ENCODE measurements around the gene ATP2B1.

The ATP2B1 gene

DNA sequence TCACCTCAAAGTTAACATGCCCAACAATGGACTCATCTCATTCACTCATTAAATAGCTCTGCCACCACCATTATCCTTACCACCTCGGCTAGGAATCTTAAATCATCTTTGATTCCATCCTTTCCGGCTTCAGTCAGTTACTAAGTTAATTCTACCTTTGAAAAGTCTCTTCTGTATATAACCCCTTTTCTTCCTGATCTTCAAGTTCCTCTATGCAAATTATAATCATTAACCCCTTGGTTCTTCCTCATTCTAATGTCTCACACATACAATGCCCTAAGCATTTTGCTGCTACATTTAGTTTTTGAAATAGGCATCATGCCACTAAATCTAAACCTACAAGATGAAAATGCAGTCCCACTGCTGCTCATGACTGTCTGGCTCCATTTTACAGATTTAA is 51.6 kb downstream of the ATP2B1 start:
- Histone ChIP-seq H3K27me3 (ENCODE audit: insufficient read depth, poor library complexity, severe bottlenecking) (no peaks in the 10 kb centered on the region), H3K9me3 (ENCODE audit: severe bottlenecking) (no peaks in the 10 kb centered on the region), H3K36me3 (ENCODE audit: low read depth) (peaks cover 31% of the 10 kb centered on the region), H3K4me3 (ENCODE audit: severe bottlenecking) (no peak overlapping the region), H3K27ac (ENCODE audit: poor library complexity, severe bottlenecking) (no peak overlapping the region), H3K4me1 (ENCODE audit: insufficient read depth, poor library complexity, severe bottlenecking) (no peaks in the 10 kb centered on the region)
- no peak for ATAC-seq (ENCODE audit: low read depth)
- no peak for DNase-seq (ENCODE audit: low spot score)
- no peak for TF ChIP-seq CTCF (IDR thresholded peaks at IDR 0.05; ENCODE audit: poor library complexity, severe bottlenecking)

GRCh38 chr12:89655841-89656240 is 52.8 kb downstream of the ATP2B1 start:
- Histone ChIP-seq H3K4me3 (ENCODE audit: severe bottlenecking) (no peak overlapping the region), H3K36me3 (ENCODE audit: low read depth) (peaks cover 35% of the 10 kb centered on the region), H3K27me3 (ENCODE audit: insufficient read depth, poor library complexity, severe bottlenecking) (no peaks in the 10 kb centered on the region), H3K9me3 (ENCODE audit: severe bottlenecking) (no peaks in the 10 kb centered on the region), H3K27ac (ENCODE audit: poor library complexity, severe bottlenecking) (no peak overlapping the region), H3K4me1 (ENCODE audit: insufficient read depth, poor library complexity, severe bottlenecking) (no peaks in the 10 kb centered on the region)
- ATAC-seq (ENCODE audit: low read depth) (no peak), DNase-seq (ENCODE audit: low spot score) (no peak)
- no peak for TF ChIP-seq CTCF (IDR thresholded peaks at IDR 0.05; ENCODE audit: poor library complexity, severe bottlenecking)

GRCh38 chr12:89651192-89651591 is 57.4 kb downstream of the ATP2B1 start:
- Histone ChIP-seq H3K4me3 (ENCODE audit: severe bottlenecking) (no peak overlapping the region), H3K36me3 (ENCODE audit: low read depth) (peaks cover 33% of the 10 kb centered on the region), H3K27ac (ENCODE audit: poor library complexity, severe bottlenecking) (no peak overlapping the region), H3K9me3 (ENCODE audit: severe bottlenecking) (no peaks in the 10 kb centered on the region), H3K4me1 (ENCODE audit: insufficient read depth, poor library complexity, severe bottlenecking) (no peaks in the 10 kb centered on the region), H3K27me3 (ENCODE audit: insufficient read depth, poor library complexity, severe bottlenecking) (no peaks in the 10 kb centered on the region)
- no peak for DNase-seq (ENCODE audit: low spot score)
- no peak for ATAC-seq (ENCODE audit: low read depth)
- TF ChIP-seq CTCF (IDR thresholded peaks at IDR 0.05; ENCODE audit: poor library complexity, severe bottlenecking), result no peak

DNA sequence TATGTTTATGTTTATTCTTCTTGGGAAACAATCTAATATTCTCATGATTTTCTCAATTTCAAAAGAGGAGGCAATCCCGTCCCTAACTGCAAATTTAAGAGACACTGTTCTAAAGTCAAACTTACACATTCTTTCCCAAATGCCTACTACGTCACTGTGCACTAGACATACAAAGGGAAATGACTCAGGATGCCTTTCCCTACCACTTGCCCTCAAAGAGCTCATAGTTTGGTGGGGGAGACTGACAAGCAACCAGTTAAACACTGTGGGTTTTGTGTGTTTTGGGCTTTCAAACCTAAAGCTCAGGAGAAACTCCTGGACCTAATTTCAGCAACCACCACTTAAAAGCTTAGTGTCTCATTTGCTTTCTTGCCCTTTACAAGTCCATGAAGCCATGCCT is 58.4 kb downstream of the ATP2B1 start:
- H3K27ac ChIP-seq (ENCODE audit: poor library complexity, severe bottlenecking), result no peak overlapping the region
- no peaks in the 10 kb centered on the region for H3K9me3 ChIP-seq (ENCODE audit: severe bottlenecking)
- ATAC-seq (ENCODE audit: low read depth), result no peak
- H3K4me3 ChIP-seq (ENCODE audit: severe bottlenecking), result no peak overlapping the region
- peaks cover 23% of the 10 kb centered on the region for H3K36me3 ChIP-seq (ENCODE audit: low read depth)
- DNase-seq (ENCODE audit: low spot score), result no peak
- H3K27me3 ChIP-seq (ENCODE audit: insufficient read depth, poor library complexity, severe bottlenecking), result no peaks in the 10 kb centered on the region
- no peak for TF ChIP-seq CTCF (IDR thresholded peaks at IDR 0.05; ENCODE audit: poor library complexity, severe bottlenecking)
- no peaks in the 10 kb centered on the region for H3K4me1 ChIP-seq (ENCODE audit: insufficient read depth, poor library complexity, severe bottlenecking)

DNA sequence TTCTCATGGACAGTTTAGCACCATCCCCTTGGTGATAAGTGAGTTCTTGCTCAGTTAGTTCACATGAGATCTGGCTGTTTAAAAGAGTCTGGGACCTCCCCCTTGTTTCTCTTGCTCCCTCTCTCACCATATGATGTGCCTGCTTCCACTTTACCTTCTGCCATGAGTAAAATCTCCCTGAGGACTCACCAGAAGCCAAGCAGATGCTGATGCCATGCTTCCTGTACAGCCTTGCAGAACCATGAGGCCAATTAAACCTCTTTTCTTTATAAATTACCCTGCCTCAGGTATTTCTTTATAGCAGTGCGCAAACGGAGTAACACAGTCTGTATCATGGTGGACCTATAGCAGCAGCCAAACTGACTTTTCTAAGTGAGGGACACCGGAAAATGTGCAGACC is 58.8 kb downstream of the ATP2B1 start:
- no peaks in the 10 kb centered on the region for H3K4me1 ChIP-seq (ENCODE audit: insufficient read depth, poor library complexity, severe bottlenecking)
- H3K9me3 ChIP-seq (ENCODE audit: severe bottlenecking), result no peaks in the 10 kb centered on the region
- H3K27ac ChIP-seq (ENCODE audit: poor library complexity, severe bottlenecking), result no peak overlapping the region
- no peak for DNase-seq (ENCODE audit: low spot score)
- H3K36me3 ChIP-seq (ENCODE audit: low read depth), result peaks cover 19% of the 10 kb centered on the region
- H3K27me3 ChIP-seq (ENCODE audit: insufficient read depth, poor library complexity, severe bottlenecking), result no peaks in the 10 kb centered on the region
- no peak for ATAC-seq (ENCODE audit: low read depth)
- no peak overlapping the region for H3K4me3 ChIP-seq (ENCODE audit: severe bottlenecking)
- TF ChIP-seq CTCF (IDR thresholded peaks at IDR 0.05; ENCODE audit: poor library complexity, severe bottlenecking), result no peak

Data from RWPE2 (cell line).